Tibial artery (tissue), 4 donors: ENCODE data around the gene UNC13C.

ENCODE experiments used
- DNase-seq, 2 donors: peaks; one replicate each; pipeline ENCODE4 v3.0.0-alpha.2; 2019
- H3K27ac ChIP-seq, 2 donors: fragments of 200-600 bp; sonication (generic) in 1 of 2; 1 replicate in 1 of 2; 2 replicates in 1 of 2; pipeline ENCODE4 v1.5.1; 2018 to 2019; ENCODE audit warnings: mild to moderate bottlenecking in 1 of 2
- H3K27me3 ChIP-seq, 2 donors: fragments of 200-600 bp; sonication (generic) in 1 of 2; one replicate each; pipeline versions ENCODE4 v1.5.1 to v1.6.0; 2016 to 2019
- H3K36me3 ChIP-seq, 3 donors: fragments of 200-600 bp; sonication (generic) in 2 of 3; one replicate each; pipeline ENCODE4 v1.5.1; 2016 to 2019; ENCODE audit warnings: mild to moderate bottlenecking in 2 of 3
- H3K4me1 ChIP-seq, 4 donors: fragments of 200-600 bp; sonication (generic) in 2 of 4; 1 replicate in 3 of 4; 2 replicates in 1 of 4; pipeline ENCODE4 v1.5.1; 2016 to 2019
- H3K4me3 ChIP-seq, 2 donors: fragments of 200-600 bp; sonication (generic) in 1 of 2; 1 replicate in 1 of 2; 2 replicates in 1 of 2; pipeline ENCODE4 v1.5.1; 2018 to 2019; ENCODE audit warnings: mild to moderate bottlenecking in 2 of 2
- H3K9me3 ChIP-seq, 3 donors: fragments of 200-600 bp; sonication (generic) in 1 of 3; one replicate each; pipeline ENCODE4 v1.5.1; 2016 to 2019
- CTCF ChIP-seq, 2 experiments: fragments of 200-600 bp in 1 of 2; fragments of 450-650 bp in 1 of 2; IDR thresholded peaks; one replicate each; pipeline ENCODE4 v1.5.1; 2017 to 2019; ENCODE audit warnings: antibody characterized with exemption in 2 of 2, mild to moderate bottlenecking in 1 of 2, moderate library complexity in 1 of 2
- intact Hi-C: fragments of 100-400 bp; cut with DNase I; formaldehyde crosslinking; loops from one replicate; pipeline ENCODE4 v1.15.0; 2023; ENCODE audit warnings: low total_unique reads

Gene UNC13C

GRCh38 chr15:53987480-53987879, 9.2 kb downstream of the UNC13C start:
- H3K27me3 ChIP-seq, result no peaks in the 10 kb centered on the region
- intact Hi-C loops, result no loop called here
- H3K9me3 ChIP-seq, result peaks cover 0 to 5% (median 0%) of the 10 kb centered on the region in 3 donors
- TF ChIP-seq CTCF (IDR thresholded peaks at IDR 0.05), result no peak
- H3K27ac ChIP-seq, result no peak overlapping the region
- DNase-seq, result no peak
- peaks cover 0 to 3% (median 0%) of the 10 kb centered on the region in 3 donors for H3K36me3 ChIP-seq
- no peak overlapping the region for H3K4me3 ChIP-seq
- peaks cover 0 to 10% (median 1%) of the 10 kb centered on the region in 4 donors for H3K4me1 ChIP-seq

GRCh38 chr15:54007256-54007655, 29.0 kb downstream of the UNC13C start:
- Histone ChIP-seq H3K27ac (no peak overlapping the region), H3K9me3 (no peaks in the 10 kb centered on the region), H3K27me3 (no peaks in the 10 kb centered on the region), H3K36me3 (peaks cover 0 to 4% (median 4%) of the 10 kb centered on the region in 3 donors), H3K4me1 (no peaks in the 10 kb centered on the region), H3K4me3 (no peak overlapping the region)
- DNase-seq, result no peak
- TF ChIP-seq CTCF (IDR thresholded peaks at IDR 0.05), result no peak
- intact Hi-C loops, result no loop called here

GRCh38 chr15:54011656-54012055, 33.4 kb downstream of the UNC13C start:
- no peak for TF ChIP-seq CTCF (IDR thresholded peaks at IDR 0.05)
- Histone ChIP-seq H3K27me3 (no peaks in the 10 kb centered on the region), H3K27ac (no peak overlapping the region), H3K4me1 (no peaks in the 10 kb centered on the region), H3K36me3 (peaks cover 0 to 16% (median 14%) of the 10 kb centered on the region in 3 donors), H3K4me3 (no peak overlapping the region), H3K9me3 (no peaks in the 10 kb centered on the region)
- intact Hi-C loops, result no loop called here
- DNase-seq, result no peak

- DNase-seq, result no peak
- intact Hi-C loops, result no loop called here
- H3K27ac ChIP-seq, result no peak overlapping the region
- no peaks in the 10 kb centered on the region for H3K4me1 ChIP-seq
- no peak for TF ChIP-seq CTCF (IDR thresholded peaks at IDR 0.05)
- no peaks in the 10 kb centered on the region for H3K27me3 ChIP-seq
- H3K9me3 ChIP-seq, result no peaks in the 10 kb centered on the region
- H3K4me3 ChIP-seq, result no peak overlapping the region
- peaks cover 0 to 16% (median 14%) of the 10 kb centered on the region in 3 donors for H3K36me3 ChIP-seq
These were observed 35.9 kb downstream of the UNC13C start for GRCh38 chr15:54014067-54014655.

DNA sequence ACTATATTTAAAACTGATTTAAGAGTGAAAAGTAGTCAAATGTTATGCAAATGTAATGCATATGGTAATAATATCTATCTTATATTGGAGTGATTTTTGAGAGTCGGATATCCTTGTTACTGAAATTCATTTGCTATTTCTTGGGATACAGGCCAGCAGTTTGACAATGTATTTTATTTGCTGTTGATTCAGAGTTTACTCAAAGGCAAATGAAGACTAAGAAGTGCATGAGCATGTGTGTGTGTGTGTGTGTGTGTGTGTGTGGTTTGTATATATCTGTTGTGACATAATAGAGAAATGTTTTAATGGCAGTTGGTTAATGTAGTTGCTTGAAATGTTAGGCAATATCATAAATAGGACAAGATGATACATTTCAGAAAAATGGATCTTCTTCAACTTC, 39.0 kb downstream of the UNC13C start:
- no peak overlapping the region for H3K4me3 ChIP-seq
- peaks cover 0 to 18% (median 10%) of the 10 kb centered on the region in 3 donors for H3K36me3 ChIP-seq
- no peak overlapping the region for H3K27ac ChIP-seq
- peaks cover 0 to 2% (median 0%) of the 10 kb centered on the region in 3 donors for H3K9me3 ChIP-seq
- TF ChIP-seq CTCF (IDR thresholded peaks at IDR 0.05), result no peak
- no peaks in the 10 kb centered on the region for H3K27me3 ChIP-seq
- intact Hi-C loops, result no loop called here
- no peaks in the 10 kb centered on the region for H3K4me1 ChIP-seq
- DNase-seq, result no peak
